Adrenal gland (tissue), 5 donors: ENCODE results near the gene RNF180.

Experiments
- CTCF ChIP-seq, 6 experiments: fragments of 450-650 bp in 4 of 6; fragments of 200-600 bp in 2 of 6; sonication (generic) in 1 of 6; IDR thresholded peaks; 1 replicate in 5 of 6; 2 replicates in 1 of 6; pipeline versions ENCODE4 v1.5.1 to v1.8.0; 2016 to 2021; ENCODE audit warnings: antibody characterized with exemption in 6 of 6, mild to moderate bottlenecking in 2 of 6, moderate library complexity in 1 of 6
- POLR2A ChIP-seq, 2 donors: fragments of 450-650 bp; IDR thresholded peaks; one replicate each; pipeline ENCODE4 v1.6.1; 2017; ENCODE audit warnings: antibody characterized with exemption in 2 of 2, mild to moderate bottlenecking in 2 of 2, moderate library complexity in 1 of 2
- donor health status: DM: no; HTN: no; CAD: no.

- TF ChIP-seq POLR2A (IDR thresholded peaks at IDR 0.05) (no peak), CTCF (IDR thresholded peaks at IDR 0.05) (no peak)
Measured at GRCh38 chr5:64140018-64140417, 25.6 kb upstream of the RNF180 start.
